ENCODE data around the gene XYLT1.

XYLT1 gene

GRCh38 chr16:17261197-17261858 is 209.4 kb downstream of the XYLT1 start:
- DNase-seq (ENCODE audit: low read depth), result peak; percentile 38
- H3K4me3 ChIP-seq (ENCODE audit: low read depth, low read length), result no peak overlapping the region
- no peak for TF ChIP-seq CTCF (IDR thresholded peaks at IDR 0.05; ENCODE audit: insufficient read depth, low read depth, low read length, missing control alignments)

- TF ChIP-seq CTCF (IDR thresholded peaks at IDR 0.05; ENCODE audit: insufficient read depth, low read depth, low read length, missing control alignments), result no peak
- no peak overlapping the region for H3K4me3 ChIP-seq (ENCODE audit: low read depth, low read length)
- no peak for DNase-seq (ENCODE audit: low read depth)
Observed at GRCh38 chr16:17260276-17260849, 210.4 kb downstream of the XYLT1 start.

GRCh38 chr16:17259751-17260270 is 210.9 kb downstream of the XYLT1 start:
- DNase-seq (ENCODE audit: low read depth), result no peak
- no peak overlapping the region for H3K4me3 ChIP-seq (ENCODE audit: low read depth, low read length)
- TF ChIP-seq CTCF (IDR thresholded peaks at IDR 0.05; ENCODE audit: insufficient read depth, low read depth, low read length, missing control alignments), result no peak

GRCh38 chr16:17258848-17259713 is 211.7 kb downstream of the XYLT1 start:
- TF ChIP-seq CTCF (IDR thresholded peaks at IDR 0.05; ENCODE audit: insufficient read depth, low read depth, low read length, missing control alignments), result peak; percentile 42
- DNase-seq (ENCODE audit: low read depth), result peak; percentile 87
- H3K4me3 ChIP-seq (ENCODE audit: low read depth, low read length), result peak overlapping the region; percentile 50

DNA sequence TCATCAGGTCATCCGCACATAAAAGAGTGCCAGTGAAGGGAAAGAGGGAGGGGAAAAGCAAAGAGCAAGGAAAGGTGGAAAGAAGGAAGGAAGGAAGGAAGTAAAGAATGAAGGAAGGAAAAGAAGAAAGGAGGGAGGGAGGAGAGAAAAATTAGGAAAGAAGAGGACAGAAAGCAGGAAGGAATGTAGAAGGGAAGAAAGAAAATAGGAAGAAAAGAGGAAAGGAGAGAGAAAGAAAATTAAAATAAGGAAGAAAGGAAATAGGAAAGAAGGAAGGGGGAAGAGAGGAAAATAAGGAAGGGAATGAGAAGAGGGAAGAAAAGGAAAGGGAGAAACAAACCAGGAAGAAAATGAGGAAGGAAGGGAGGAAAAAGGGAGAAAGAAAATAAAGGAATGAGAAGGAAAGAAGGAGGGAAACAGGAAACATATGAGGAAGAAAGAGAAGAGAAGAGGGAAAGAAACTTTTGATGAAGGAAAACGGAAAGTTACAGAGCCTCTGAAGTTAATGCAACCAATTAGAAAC is 212.6 kb downstream of the XYLT1 start:
- TF ChIP-seq CTCF (IDR thresholded peaks at IDR 0.05; ENCODE audit: insufficient read depth, low read depth, low read length, missing control alignments), result no peak
- no peak for DNase-seq (ENCODE audit: low read depth)
- H3K4me3 ChIP-seq (ENCODE audit: low read depth, low read length), result no peak overlapping the region

GRCh38 chr16:17257426-17258023 is 213.2 kb downstream of the XYLT1 start:
- H3K4me3 ChIP-seq (ENCODE audit: low read depth, low read length), result no peak overlapping the region
- no peak for TF ChIP-seq CTCF (IDR thresholded peaks at IDR 0.05; ENCODE audit: insufficient read depth, low read depth, low read length, missing control alignments)
- DNase-seq (ENCODE audit: low read depth), result no peak

Measured in GM12865 (cell line).